ENCODE data around the gene ALOXE3. TPM values are rescaled to one million over a fixed set of nuclear protein-coding genes. Genes with fewer than 3 reads are reported as not detected.

Gene ALOXE3
- not detected for total RNA-seq

GRCh38 chr17:8117980-8118768 lies at the start of gene ALOXE3:
Gene ALOXE3, minus strand, starts transcription at chr17:8118514. Its CDS starts 524 bp downstream, at chr17:8117990.
- DNase-seq (ENCODE audit: low spot score) (no peak), ATAC-seq (no peak)
- Mint-ChIP-seq H3K27ac (peak within 1 kb of the TSS; percentile 98 to 99), H3K4me1 (ENCODE audit: low read depth in 2 of 2) (peaks cover 44 to 47% of the 10 kb centered on the region in 2 donors), H3K4me3 (peak within 1 kb of the TSS; percentile 96), H3K36me3 (no peaks in the 10 kb centered on the region), H3K9me3 (no peaks in the 10 kb centered on the region), H3K27me3 (peaks cover 30 to 37% of the 10 kb centered on the region in 2 donors)

- Mint-ChIP-seq H3K27me3 (no peaks in the 10 kb centered on the region), H3K36me3 (no peaks in the 10 kb centered on the region), H3K27ac (no peak overlapping the region), H3K9me3 (no peaks in the 10 kb centered on the region), H3K4me1 (ENCODE audit: low read depth in 2 of 2) (peaks cover 21 to 30% of the 10 kb centered on the region in 2 donors), H3K4me3 (no peak overlapping the region)
- DNase-seq (ENCODE audit: low spot score), result no peak
- no peak for ATAC-seq
Observed at GRCh38 chr17:8167526-8167925, 49.2 kb upstream of the ALOXE3 start.

- Mint-ChIP-seq H3K4me3 (no peak overlapping the region), H3K4me1 (ENCODE audit: low read depth in 2 of 2) (peaks cover 22 to 30% of the 10 kb centered on the region in 2 donors), H3K9me3 (no peaks in the 10 kb centered on the region), H3K27ac (no peak overlapping the region), H3K36me3 (no peaks in the 10 kb centered on the region), H3K27me3 (no peaks in the 10 kb centered on the region)
- no peak for DNase-seq (ENCODE audit: low spot score)
- ATAC-seq, result no peak
Observed at GRCh38 chr17:8166731-8167130, 48.4 kb upstream of the ALOXE3 start.

DNA sequence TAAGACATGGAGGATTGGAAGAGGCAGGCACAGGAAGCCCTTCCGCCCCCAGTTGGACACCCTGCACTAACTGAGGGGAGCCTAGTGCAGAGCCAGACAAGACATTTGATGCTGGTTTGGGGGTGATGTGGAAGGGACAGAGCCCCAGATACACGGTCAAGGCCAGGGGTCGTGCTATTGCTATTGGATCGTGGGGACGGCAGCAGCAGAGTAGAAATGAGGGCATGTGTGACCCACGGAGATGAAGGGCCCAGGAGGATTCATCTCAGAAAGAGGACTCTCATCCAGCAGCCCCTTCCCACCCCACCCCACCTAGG lies 46.5 kb upstream of the ALOXE3 start:
- peak overlapping the region; percentile 90 to 93 for H3K27ac Mint-ChIP-seq
- H3K9me3 Mint-ChIP-seq, result no peaks in the 10 kb centered on the region
- peaks cover 8% of the 10 kb centered on the region for H3K36me3 Mint-ChIP-seq
- H3K4me3 Mint-ChIP-seq, result peak overlapping the region; percentile 85
- H3K4me1 Mint-ChIP-seq (ENCODE audit: low read depth in 2 of 2), result peaks cover 42 to 45% of the 10 kb centered on the region in 2 donors
- no peak for DNase-seq (ENCODE audit: low spot score)
- no peaks in the 10 kb centered on the region for H3K27me3 Mint-ChIP-seq
- ATAC-seq, result no peak

- Mint-ChIP-seq H3K27ac (peak overlapping the region; percentile 90 to 93), H3K36me3 (peaks cover 8% of the 10 kb centered on the region), H3K27me3 (no peaks in the 10 kb centered on the region), H3K9me3 (no peaks in the 10 kb centered on the region), H3K4me3 (peak overlapping the region; percentile 85), H3K4me1 (ENCODE audit: low read depth in 2 of 2) (peaks cover 46 to 50% of the 10 kb centered on the region in 2 donors)
- ATAC-seq (peak; percentile 76 to 79), DNase-seq (ENCODE audit: low spot score) (peak; percentile 88)
Observed at GRCh38 chr17:8163978-8164814, 45.9 kb upstream of the ALOXE3 start.

DNA sequence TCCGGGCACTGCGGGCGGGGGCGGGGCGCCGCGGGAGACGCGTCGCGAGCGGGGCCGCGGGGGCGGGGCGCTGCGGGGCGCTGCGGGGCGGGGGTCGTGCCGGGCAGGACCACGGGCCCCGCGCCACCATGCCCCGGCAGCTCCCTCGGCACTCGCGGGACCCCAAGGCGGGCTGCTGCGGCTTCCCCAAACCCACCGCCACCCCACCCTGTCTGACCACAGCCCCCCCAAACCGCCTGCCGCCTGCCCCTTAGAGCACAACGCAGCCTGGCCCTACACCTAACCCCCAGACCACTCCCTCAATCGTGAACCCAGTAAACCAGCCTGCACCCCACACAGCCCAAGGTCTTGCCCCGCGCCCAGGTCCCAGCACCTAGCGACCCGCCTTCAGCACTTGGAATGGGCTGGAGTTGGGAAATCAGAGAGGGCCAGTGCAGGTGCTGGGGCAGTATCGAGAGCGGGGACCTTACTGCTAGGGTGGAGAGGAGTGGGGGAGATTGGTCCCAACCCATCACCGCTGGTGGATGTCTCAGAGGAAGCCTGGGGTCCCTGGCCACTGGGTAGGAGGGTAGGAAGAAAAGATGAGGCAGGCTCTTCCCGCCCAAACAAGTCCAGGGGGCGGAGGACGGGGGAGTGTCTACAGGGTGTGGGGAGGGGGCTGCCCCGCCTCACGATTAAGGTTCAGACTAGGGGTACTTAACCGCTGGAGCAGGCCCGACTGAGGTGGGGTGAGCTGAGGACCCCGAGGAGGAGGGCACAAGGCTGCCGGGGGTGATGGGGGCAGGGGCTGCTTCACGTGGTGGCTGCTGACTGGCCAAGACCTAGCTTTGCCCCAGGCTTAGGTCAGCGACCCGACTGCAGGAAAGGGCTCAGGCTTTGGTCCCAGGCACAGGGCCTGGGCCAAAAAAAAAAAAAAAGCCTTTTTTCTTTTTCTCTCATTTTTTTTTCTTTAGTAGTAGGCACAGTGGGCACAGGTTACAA lies 45.0 kb upstream of the ALOXE3 start:
- H3K9me3 Mint-ChIP-seq, result no peaks in the 10 kb centered on the region
- peak; percentile 26 to 29 for ATAC-seq
- peaks cover 54% of the 10 kb centered on the region in 2 donors for H3K4me1 Mint-ChIP-seq (ENCODE audit: low read depth in 2 of 2)
- peaks cover 8% of the 10 kb centered on the region for H3K36me3 Mint-ChIP-seq
- H3K27ac Mint-ChIP-seq, result peak overlapping the region; percentile 90 to 93
- no peaks in the 10 kb centered on the region for H3K27me3 Mint-ChIP-seq
- H3K4me3 Mint-ChIP-seq, result peak overlapping the region; percentile 85
- no peak for DNase-seq (ENCODE audit: low spot score)

DNA sequence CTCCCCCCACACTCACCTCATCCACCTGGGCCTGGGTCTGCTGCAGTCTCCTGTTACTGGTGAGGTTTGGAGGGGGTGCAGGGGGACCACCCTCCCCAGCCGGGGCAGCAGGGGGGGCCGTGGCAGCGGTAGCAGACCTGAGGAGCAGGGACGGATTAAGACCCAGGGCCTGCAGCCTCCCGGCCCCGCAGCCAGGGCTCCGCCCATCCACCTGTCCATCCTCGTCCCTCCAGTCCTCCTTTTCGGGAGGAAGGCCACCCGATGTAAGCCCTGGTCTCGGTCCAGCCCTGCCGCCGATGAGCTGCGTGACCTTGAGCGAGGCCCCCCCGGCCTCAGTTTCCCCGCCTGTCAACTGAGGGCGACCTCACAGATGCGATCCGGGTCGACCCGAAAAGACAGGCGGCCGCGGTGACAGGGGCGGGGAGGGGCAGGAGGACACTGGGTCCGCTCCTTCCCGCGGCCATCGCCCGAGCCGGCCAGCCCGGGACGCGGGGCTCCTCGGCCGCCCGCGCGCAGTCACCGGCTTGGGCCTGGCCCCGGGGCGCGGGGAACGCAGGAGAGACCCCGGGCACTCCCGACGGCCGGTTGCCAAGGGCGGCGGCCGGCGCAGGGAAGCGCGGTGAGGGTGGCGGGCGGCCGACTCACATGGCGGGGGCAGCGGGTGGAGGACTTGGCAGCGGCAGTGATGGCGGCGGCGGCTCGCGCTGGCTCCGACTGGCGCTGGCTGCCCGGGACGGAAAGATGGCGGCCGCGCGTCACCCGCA lies 44.1 kb upstream of the ALOXE3 start, which contains the start of gene VAMP2:
TSS of gene VAMP2 (minus strand) at position 716 of the 764 bp plus-strand sequence. CDS start at position 647, 69 bp downstream.
- Mint-ChIP-seq H3K27me3 (no peaks in the 10 kb centered on the region), H3K27ac (peak within 1 kb of the TSS; percentile 90 to 93), H3K4me3 (peak within 1 kb of the TSS; percentile 85), H3K36me3 (peaks cover 8% of the 10 kb centered on the region), H3K4me1 (ENCODE audit: low read depth in 2 of 2) (peaks cover 54% of the 10 kb centered on the region in 2 donors), H3K9me3 (no peaks in the 10 kb centered on the region)
- peak; percentile 86 for DNase-seq (ENCODE audit: low spot score)
- peak; percentile 79 to 86 for ATAC-seq

DNA sequence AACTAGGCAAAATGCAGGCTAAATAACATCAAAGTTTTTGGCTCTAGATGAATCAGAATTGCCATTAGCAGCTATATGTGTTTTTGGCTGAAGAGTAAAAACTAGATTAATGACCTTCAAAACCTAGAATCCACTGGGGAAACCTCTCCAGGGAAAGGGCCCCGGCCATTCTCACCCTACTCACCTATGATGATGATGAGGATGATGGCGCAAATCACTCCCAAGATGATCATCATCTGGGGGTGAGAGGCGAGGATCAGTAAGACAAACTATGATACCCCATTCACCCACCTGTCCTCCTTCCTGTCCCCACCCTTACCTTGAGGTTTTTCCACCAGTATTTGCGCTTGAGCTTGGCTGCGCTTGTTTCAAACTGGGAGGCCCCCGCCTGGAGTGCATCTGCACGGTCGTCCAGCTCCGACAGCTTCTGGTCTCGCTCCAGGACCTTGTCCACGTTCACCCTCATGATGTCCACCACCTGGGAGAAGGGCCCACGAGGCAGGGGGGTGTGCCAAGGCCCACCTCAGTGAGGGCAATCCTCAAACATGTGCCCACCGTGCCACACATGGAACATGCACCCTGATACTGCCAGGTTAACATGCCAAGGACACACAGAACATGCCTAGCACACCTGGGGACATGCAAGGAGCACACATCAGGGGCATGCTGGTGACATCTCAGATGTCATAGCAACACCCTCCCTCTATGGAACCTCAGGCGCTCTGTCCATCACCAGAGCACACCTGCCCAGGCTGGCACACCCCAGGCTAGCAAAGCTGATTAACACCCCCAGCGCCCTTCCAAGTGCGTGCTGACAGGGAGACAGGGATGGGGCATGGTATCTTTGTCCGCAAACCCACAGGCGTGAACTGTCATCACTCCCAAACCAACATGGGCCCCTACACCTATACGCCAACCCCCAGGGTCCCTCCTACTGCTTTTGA lies 43.2 kb upstream of the ALOXE3 start:
- Mint-ChIP-seq H3K36me3 (peaks cover 8% of the 10 kb centered on the region), H3K9me3 (no peaks in the 10 kb centered on the region), H3K4me3 (peak overlapping the region; percentile 85), H3K27ac (peak overlapping the region; percentile 43 to 85), H3K4me1 (ENCODE audit: low read depth in 2 of 2) (peaks cover 52 to 54% of the 10 kb centered on the region in 2 donors), H3K27me3 (no peaks in the 10 kb centered on the region)
- DNase-seq (ENCODE audit: low spot score) (no peak), ATAC-seq (no peak)

GRCh38 chr17:8160741-8161221 lies 42.5 kb upstream of the ALOXE3 start:
- no peak for ATAC-seq
- Mint-ChIP-seq H3K36me3 (peaks cover 8% of the 10 kb centered on the region), H3K4me1 (ENCODE audit: low read depth in 2 of 2) (peaks cover 51 to 54% of the 10 kb centered on the region in 2 donors), H3K4me3 (peak overlapping the region; percentile 85), H3K27ac (peak overlapping the region; percentile 43 to 85), H3K27me3 (no peaks in the 10 kb centered on the region), H3K9me3 (no peaks in the 10 kb centered on the region)
- no peak for DNase-seq (ENCODE audit: low spot score)

GRCh38 chr17:8160224-8160577 lies 41.9 kb upstream of the ALOXE3 start:
- Mint-ChIP-seq H3K9me3 (no peaks in the 10 kb centered on the region), H3K27me3 (no peaks in the 10 kb centered on the region), H3K4me3 (peak overlapping the region; percentile 85), H3K27ac (peak overlapping the region; percentile 43 to 85), H3K36me3 (peaks cover 8% of the 10 kb centered on the region), H3K4me1 (ENCODE audit: low read depth in 2 of 2) (peaks cover 51 to 54% of the 10 kb centered on the region in 2 donors)
- DNase-seq (ENCODE audit: low spot score) (no peak), ATAC-seq (no peak)

DNA sequence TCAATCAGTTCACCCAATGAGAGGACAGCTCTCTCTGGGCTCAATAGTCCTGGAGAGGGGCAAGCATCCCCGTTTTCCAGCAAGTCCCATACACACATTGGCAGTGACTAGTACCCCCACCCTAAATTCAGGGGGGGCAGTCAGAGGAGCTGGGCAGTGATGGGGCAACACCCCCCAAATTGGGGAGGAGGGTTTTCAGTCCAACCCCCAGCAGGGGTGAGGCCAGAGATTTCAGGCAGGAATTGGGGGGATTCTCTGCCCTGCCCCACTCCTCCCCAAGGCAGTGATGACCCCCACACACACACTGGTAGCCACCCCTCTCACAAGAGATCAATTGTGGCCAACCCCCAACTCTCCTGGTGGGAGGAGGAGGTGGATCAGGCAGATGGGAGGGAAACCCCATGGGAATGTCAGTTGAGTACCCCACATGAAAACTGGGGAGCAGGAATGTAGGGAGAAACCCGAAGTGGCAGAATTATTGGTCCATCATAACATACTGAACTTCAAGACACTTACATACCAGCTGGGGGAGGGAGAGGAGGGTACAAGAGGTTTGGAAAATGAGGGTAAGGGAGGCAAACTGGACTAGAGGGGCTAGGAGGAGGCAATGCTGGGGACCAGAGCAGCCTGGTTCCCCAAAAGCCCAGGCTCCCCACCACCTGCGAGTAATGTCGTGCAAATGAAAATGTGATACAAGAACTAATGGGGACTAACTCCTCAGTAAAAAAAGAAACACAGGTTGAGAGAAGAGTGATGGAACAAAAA lies 41.3 kb upstream of the ALOXE3 start:
- no peaks in the 10 kb centered on the region for H3K27me3 Mint-ChIP-seq
- H3K27ac Mint-ChIP-seq, result peak overlapping the region; percentile 43 to 85
- DNase-seq (ENCODE audit: low spot score) (no peak), ATAC-seq (no peak)
- H3K4me1 Mint-ChIP-seq (ENCODE audit: low read depth in 2 of 2), result peaks cover 46 to 50% of the 10 kb centered on the region in 2 donors
- peaks cover 8% of the 10 kb centered on the region for H3K36me3 Mint-ChIP-seq
- peak overlapping the region; percentile 85 for H3K4me3 Mint-ChIP-seq
- no peaks in the 10 kb centered on the region for H3K9me3 Mint-ChIP-seq

Data from natural killer cell treated with Interleukin-12 subunit alpha and Interleukin-12 subunit beta and Interleukin-15 and Interleukin-18, amount 100 ng/mL, for 72 hours (primary cell).